ENCODE results near the gene BLOC1S6.

The BLOC1S6 gene

DNA sequence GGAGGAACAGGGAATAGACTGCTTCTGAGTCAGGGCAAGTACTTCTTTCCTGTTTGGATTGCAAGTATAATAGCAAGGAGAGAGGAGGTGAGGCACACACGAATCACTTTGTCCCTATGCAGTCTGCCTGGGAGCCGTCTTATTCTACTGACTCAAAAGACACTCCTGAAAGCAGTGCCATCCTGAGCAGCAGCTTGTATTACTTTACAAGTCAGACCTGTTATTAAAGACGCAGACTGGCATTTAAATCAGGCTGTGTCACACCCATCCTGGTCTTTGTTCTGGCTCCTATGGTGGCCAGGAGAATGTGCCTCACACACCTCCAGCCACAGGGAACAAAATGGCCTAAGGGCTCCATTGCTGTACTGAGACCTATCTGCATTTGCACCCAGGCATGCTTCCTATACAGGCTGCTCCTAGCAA is 29.7 kb downstream of the BLOC1S6 start:
- Mint-ChIP-seq H3K27ac (no peak overlapping the region), H3K27me3 (no peaks in the 10 kb centered on the region), H3K36me3 (no peaks in the 10 kb centered on the region), H3K4me1 (no peaks in the 10 kb centered on the region), H3K9me3 (no peaks in the 10 kb centered on the region), H3K4me3 (no peak overlapping the region)

DNA sequence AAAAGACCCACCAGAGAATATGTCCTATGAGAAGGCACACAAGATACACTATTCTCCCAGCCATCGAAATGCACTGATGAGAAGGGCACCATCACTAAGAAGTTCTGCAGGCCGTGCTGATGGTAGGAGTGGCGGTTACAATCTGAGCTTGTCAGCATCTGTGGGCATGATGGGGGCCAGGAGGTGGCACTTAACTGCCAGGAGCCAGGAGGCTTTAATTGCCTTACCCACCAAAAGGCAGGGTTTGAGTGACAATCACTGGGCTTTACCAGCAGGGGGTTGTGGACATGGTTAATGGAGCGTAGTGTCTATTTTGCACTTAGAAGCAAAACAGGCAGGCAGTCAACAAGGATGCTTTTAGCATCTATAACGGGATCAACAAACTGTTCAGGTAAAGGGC is 31.6 kb downstream of the BLOC1S6 start:
- Mint-ChIP-seq H3K4me1 (no peaks in the 10 kb centered on the region), H3K36me3 (no peaks in the 10 kb centered on the region), H3K27me3 (no peaks in the 10 kb centered on the region), H3K27ac (no peak overlapping the region), H3K4me3 (no peak overlapping the region), H3K9me3 (no peaks in the 10 kb centered on the region)

DNA sequence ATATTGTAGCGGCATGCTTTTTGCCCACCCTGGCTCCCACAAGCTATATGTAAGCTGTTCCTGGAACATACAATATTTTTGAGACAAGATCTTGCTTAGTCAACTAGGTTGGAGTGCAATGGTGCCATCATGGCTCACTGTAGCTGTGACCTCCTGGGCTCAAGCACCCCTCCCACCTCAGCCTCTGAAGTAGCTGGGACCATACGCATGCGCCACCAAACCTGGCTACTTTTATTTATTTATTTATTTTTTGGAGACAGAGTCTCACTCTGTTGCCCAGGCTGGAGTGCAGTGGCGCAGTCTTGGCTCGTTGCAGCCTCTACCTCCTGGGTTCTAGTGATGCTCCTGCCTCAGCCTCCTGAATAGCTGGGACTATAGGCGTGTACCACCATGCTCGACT is 41.0 kb downstream of the BLOC1S6 start:
- no peaks in the 10 kb centered on the region for H3K27me3 Mint-ChIP-seq
- peaks cover 12% of the 10 kb centered on the region for H3K9me3 Mint-ChIP-seq
- H3K4me1 Mint-ChIP-seq, result peaks cover 4% of the 10 kb centered on the region
- no peak overlapping the region for H3K27ac Mint-ChIP-seq
- H3K4me3 Mint-ChIP-seq, result no peak overlapping the region
- peaks cover 6% of the 10 kb centered on the region for H3K36me3 Mint-ChIP-seq

DNA sequence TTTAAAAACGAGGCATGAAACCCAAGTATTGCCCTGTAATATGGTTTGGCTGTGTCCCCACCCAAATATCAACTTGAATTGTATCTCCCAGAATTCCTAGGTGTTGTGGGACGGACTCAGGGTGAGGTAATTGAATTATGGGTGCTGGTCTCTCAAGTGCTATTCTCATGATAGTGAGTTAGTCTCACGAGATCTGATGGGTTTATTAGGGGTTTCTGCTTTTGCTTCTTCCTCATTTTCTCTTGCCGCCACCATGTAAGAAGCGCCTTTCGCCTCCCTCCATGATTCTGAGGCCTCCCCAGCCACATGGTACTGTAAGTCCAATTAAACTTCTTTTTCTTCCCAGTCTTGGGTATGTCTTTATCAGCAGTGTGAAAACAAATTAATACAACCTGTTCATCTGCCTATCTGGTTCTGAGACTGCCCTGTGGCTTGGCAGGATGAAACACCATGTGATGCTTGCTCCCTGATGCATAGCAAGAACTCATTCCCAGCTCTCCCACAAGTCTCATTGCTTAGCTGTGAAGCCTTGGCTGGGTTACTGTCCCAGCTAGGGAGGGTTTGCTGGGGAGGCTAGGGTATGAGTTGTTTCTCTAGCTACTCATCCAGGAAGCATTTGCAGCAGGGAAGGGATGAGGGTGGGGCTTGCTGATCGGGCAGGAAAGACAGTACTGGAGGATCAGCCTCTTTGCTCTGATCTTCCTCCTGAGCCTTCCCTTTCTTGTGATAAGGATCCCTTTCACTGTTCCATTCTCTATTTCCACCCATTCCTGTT is 43.9 kb downstream of the BLOC1S6 start:
- H3K4me3 Mint-ChIP-seq, result no peak overlapping the region

DNA sequence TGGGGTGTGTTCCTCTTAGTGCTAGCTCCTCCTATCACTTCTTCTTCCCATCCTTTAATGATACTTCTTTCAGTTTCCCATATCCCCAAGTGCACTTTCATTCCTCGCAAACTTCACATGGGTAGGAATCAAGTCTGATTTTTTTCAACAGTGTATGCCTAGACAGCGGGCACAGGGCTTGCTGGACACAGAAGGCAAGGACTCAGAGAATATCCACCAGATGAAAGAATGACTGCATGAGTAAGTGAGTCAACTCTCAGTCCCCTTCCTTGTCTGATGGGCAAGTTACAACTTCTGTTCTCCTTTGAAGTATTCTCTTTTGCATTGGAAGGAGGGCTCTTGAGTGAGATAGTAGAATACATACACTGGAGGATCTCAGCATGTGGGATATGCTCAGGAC is 44.6 kb downstream of the BLOC1S6 start:
- Mint-ChIP-seq H3K4me3 (no peak overlapping the region), H3K36me3 (peaks cover 3% of the 10 kb centered on the region), H3K27me3 (no peaks in the 10 kb centered on the region), H3K9me3 (peaks cover 7% of the 10 kb centered on the region), H3K27ac (no peak overlapping the region), H3K4me1 (peaks cover 13% of the 10 kb centered on the region)

More for the DNA sequence above, 43.9 kb downstream of the BLOC1S6 start:
- H3K9me3 Mint-ChIP-seq, result peaks cover 12% of the 10 kb centered on the region
- H3K27ac Mint-ChIP-seq, result no peak overlapping the region
- H3K27me3 Mint-ChIP-seq, result no peaks in the 10 kb centered on the region
- peaks cover 4% of the 10 kb centered on the region for H3K36me3 Mint-ChIP-seq
- peaks cover 12% of the 10 kb centered on the region for H3K4me1 Mint-ChIP-seq

DNA sequence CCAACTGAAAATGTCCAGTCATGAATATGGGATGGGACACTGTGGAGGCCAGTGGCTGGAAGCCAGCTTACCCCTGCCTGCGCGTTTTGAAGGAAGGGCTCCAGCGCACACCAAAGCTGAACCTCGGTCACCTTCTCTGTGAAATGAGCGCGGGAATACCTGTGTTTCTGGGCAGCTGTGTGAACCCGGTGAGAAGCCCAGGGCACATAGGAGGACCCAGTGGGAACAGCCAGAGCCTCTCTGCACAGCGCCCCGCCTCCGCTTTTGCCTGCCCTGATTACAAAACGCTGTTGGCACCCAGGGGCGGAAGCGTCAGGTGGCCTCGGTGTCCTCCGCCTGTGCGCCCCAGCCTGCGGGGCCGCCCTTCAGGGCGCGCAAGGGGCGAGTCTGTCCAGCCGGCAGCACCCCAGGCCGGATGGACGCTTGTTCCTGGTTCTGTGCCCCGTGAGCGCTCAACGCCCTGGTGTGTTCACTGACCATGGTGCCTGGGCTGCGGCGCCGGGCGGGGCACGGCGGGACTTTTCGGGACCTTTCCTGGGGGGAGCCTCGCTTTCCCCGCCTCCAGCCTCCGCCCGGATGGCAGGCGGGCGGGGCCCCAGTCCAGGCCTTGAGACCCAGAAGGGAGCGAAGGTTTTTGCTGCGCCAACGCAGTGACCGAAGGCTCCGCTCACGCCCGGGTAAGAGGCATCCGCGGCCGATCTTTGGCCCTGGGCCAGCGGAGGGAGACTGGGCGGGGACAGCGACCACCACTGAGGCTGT is 47.4 kb downstream of the BLOC1S6 start, which contains the start of gene SQOR:
SQOR (plus strand) TSS at position 598 of the 759 bp plus-strand sequence. CDS start 23,895 bp downstream, outside the sequence.
- no peaks in the 10 kb centered on the region for H3K27me3 Mint-ChIP-seq
- H3K36me3 Mint-ChIP-seq, result no peaks in the 10 kb centered on the region
- H3K4me3 Mint-ChIP-seq, result peak within 1 kb of the TSS; percentile 96
- no peaks in the 10 kb centered on the region for H3K9me3 Mint-ChIP-seq
- H3K4me1 Mint-ChIP-seq, result peaks cover 41% of the 10 kb centered on the region
- H3K27ac Mint-ChIP-seq, result peak within 1 kb of the TSS; percentile 91

DNA sequence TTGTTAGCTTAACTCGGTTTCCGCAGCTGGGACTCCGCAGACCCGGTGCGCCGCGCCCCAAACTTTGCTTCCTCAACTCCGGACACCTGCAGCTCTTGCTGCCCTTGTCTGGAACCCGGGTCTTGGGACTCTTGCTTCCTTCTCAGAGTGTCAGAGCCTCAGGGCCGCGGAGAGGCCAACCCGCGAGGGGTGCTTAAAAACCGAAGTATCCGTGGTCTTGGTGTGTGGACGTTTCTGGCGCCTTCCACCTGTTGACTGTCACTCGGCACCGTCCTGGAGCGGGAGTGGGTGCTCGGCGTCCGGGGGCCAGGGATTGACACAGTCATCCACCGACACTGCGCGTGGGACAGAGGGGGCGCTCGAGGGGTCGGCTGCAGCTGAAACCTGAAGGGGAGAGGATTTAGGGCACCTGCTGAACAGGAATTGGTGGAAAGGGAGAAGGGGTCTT is 48.0 kb downstream of the BLOC1S6 start:
- peaks cover 47% of the 10 kb centered on the region for H3K4me1 Mint-ChIP-seq
- H3K9me3 Mint-ChIP-seq, result no peaks in the 10 kb centered on the region
- H3K27me3 Mint-ChIP-seq, result no peaks in the 10 kb centered on the region
- H3K27ac Mint-ChIP-seq, result peak overlapping the region; percentile 91
- H3K36me3 Mint-ChIP-seq, result peaks cover 2% of the 10 kb centered on the region
- H3K4me3 Mint-ChIP-seq, result peak overlapping the region; percentile 96

DNA sequence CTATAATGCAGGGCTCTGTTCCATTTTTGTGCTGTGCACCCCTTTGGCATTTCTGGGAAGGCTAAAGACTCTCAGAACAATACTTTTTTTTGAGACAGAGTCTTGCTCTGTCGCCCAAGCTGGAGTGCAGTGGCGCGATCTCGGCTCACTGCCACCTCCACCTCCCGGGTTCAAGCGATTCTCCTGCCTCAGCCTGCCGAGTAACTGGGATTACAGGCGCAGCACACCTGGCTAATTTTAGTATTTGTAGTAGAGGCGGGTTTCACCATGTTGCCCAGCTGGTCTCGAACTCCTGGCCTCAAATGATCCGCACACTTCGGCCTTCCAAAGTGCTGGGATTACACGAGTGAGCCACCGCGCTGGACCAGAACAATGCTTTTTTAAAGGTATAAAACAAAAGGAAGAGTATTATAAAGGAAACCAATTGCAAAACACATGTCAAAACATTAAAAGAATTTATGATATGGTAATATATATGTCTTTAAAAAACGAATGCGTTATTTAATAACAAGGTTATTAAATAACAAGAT is 48.6 kb downstream of the BLOC1S6 start:
- Mint-ChIP-seq H3K27me3 (no peaks in the 10 kb centered on the region), H3K4me3 (peak overlapping the region; percentile 96), H3K9me3 (no peaks in the 10 kb centered on the region), H3K36me3 (peaks cover 4% of the 10 kb centered on the region), H3K27ac (peak overlapping the region; percentile 91), H3K4me1 (peaks cover 53% of the 10 kb centered on the region)

DNA sequence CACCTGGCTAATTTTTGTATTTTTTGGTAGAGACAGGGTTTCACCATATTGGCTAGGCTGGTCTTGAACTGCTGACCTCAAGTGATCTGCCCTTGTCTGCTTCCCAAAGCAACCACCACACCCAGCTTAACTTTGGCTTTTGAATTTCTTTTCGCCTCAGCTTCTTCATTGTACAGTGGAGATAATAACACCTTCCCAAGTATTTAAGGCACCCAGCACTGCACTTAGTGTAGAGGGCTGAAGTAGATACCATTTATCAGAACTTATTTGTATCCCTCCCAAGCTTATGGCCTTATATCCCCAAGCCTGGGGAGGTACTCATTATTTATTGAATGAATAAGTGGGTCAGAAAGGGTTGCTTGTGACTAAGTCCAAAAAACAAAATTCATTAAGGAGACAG is 50.0 kb downstream of the BLOC1S6 start:
- no peaks in the 10 kb centered on the region for H3K27me3 Mint-ChIP-seq
- no peaks in the 10 kb centered on the region for H3K9me3 Mint-ChIP-seq
- peaks cover 7% of the 10 kb centered on the region for H3K36me3 Mint-ChIP-seq
- H3K4me1 Mint-ChIP-seq, result peaks cover 62% of the 10 kb centered on the region
- H3K4me3 Mint-ChIP-seq, result peak overlapping the region; percentile 84
- peak overlapping the region; percentile 97 for H3K27ac Mint-ChIP-seq

DNA sequence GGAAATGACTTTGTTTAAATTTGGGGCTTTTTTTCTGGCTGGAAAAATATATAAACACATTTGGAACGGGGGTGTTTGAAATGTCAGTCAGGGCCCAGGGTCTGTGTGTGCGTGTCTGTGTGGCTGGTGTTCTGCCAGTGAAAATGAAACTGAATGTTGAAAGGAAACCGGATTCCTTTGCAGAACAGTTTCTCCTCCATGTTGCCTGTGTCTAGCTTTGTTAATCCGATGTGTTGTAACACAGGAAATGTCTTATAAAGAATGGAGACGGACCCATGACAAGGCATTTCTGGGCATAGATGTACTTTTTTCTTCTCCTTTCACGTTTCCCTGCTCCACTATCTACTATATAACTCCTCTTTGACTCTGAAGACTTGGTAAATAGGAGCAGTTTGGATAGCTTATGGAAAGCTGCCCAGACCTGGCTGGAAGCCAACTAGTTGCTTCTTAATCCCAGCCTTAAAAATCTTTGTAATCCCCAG is 50.4 kb downstream of the BLOC1S6 start:
- peak overlapping the region; percentile 84 for H3K4me3 Mint-ChIP-seq
- H3K27ac Mint-ChIP-seq, result peak overlapping the region; percentile 97
- peaks cover 9% of the 10 kb centered on the region for H3K36me3 Mint-ChIP-seq
- H3K9me3 Mint-ChIP-seq, result no peaks in the 10 kb centered on the region
- peaks cover 66% of the 10 kb centered on the region for H3K4me1 Mint-ChIP-seq
- no peaks in the 10 kb centered on the region for H3K27me3 Mint-ChIP-seq

DNA sequence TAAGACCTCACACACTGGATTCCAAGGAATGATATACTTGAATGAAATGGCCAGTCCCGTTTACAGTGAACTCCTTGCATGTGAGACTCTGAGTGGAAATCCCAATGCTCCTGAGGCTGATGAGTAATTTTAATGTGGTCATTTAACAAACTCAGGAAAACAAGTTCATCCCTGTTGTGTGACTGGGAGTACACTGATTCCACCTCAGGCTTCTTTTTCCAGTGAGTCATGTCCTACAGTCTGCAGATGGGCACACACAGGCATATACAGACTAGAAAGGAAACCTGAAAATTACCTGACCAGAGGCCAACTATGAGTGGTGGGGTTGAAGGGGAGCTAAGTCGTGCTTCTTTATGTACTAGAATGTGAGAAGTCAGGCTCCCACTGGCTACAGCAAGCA is 53.4 kb downstream of the BLOC1S6 start:
- Mint-ChIP-seq H3K27me3 (no peaks in the 10 kb centered on the region), H3K4me1 (peaks cover 89% of the 10 kb centered on the region), H3K27ac (no peak overlapping the region), H3K9me3 (no peaks in the 10 kb centered on the region), H3K36me3 (peaks cover 11% of the 10 kb centered on the region), H3K4me3 (no peak overlapping the region)

DNA sequence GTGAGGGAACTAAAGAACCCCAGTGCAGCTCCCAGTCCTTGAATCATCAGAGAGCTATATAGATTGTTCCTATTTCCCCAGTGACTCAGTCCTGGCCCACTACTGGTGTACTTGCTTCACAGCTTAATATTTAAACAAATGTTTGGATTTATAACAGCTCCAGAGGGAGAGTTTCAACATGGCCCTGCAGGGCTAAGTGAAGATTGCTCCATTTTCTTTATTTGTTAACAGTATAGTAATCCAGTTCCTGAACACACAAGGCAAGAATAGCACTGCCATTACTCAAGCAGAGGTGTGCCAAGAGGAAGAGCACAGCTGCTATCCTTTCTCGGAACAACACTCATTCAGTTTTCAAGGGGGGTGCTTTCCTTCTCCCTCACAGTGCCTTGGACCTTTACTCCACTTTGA is 54.2 kb downstream of the BLOC1S6 start:
- Mint-ChIP-seq H3K4me1 (peaks cover 91% of the 10 kb centered on the region), H3K4me3 (no peak overlapping the region), H3K9me3 (no peaks in the 10 kb centered on the region)

DNA sequence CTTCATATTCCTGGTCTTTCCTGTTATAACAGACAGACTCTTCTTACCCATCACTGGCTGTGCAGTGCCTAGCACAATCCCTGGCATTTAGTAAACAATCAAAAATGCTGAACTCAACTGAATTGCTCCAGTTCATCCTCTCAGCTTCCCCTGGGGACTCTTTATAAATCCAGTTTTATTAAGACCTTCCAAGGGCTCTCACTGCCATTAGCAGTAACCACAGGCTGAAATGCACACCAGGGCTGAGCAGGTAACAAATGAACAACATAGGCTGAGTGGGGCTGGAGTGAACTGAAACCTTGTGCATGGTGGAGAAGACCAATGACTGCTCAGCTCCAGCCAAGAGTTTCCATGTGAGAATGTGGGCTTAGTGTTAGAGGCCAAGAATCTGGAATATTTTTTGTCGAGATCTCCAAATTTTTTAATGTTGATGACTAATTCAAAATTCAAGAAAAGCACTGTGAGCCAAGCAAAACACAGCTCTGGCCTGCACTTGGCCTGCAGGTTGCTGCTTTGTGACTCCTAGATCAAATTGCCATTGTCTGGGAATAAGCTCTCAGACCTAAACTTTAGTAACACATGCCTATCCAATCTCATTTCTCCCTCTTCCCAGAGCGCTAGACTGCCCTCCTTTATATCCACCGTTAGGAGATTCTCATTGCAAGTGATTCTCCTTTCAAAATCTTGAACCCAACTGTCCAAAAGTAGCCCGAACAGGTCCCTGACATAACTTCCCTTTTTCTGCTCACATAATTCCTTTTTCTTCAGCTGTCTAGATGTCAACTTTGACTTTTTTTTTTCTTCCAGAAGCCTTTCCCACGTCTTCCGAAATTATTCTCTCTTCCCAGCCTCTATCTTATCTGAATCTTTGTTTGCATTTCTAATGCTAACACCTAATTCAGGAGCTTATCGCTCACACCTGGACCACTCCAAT is 55.1 kb downstream of the BLOC1S6 start:
- Mint-ChIP-seq H3K27ac (peak overlapping the region; percentile 65), H3K4me3 (no peak overlapping the region), H3K27me3 (no peaks in the 10 kb centered on the region), H3K4me1 (peaks cover 90% of the 10 kb centered on the region), H3K9me3 (no peaks in the 10 kb centered on the region), H3K36me3 (peaks cover 11% of the 10 kb centered on the region)

More for the DNA sequence above, 54.2 kb downstream of the BLOC1S6 start:
- no peaks in the 10 kb centered on the region for H3K27me3 Mint-ChIP-seq
- H3K27ac Mint-ChIP-seq, result peak overlapping the region; percentile 65
- H3K36me3 Mint-ChIP-seq, result peaks cover 11% of the 10 kb centered on the region

DNA sequence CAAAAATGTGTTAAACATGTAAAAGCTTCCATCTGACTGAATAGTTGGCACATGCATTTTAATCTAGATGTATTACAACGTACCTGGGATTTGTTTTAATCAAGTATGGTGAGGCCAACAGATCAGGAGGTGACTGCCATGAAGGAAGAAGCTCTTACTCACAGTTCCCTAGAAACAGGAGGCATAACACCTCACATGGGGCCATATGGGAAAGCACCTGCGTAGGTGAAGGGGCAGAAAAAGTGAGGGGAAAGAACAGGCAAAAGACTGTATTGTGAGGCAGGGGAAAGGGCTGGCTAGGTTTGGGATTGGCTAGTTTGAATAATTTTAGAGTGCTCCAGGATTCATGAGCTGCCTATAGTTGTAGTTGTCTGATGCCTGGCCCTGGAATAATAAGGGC is 57.3 kb downstream of the BLOC1S6 start:
- Mint-ChIP-seq H3K27me3 (no peaks in the 10 kb centered on the region), H3K27ac (no peak overlapping the region)

More for the DNA sequence above, 57.3 kb downstream of the BLOC1S6 start:
- no peaks in the 10 kb centered on the region for H3K9me3 Mint-ChIP-seq
- peaks cover 80% of the 10 kb centered on the region for H3K4me1 Mint-ChIP-seq
- H3K4me3 Mint-ChIP-seq, result no peak overlapping the region
- peaks cover 11% of the 10 kb centered on the region for H3K36me3 Mint-ChIP-seq
